Measurements from ENCODE around the gene DHRS13. TPM values are rescaled to one million over a fixed set of nuclear protein-coding genes. Genes with fewer than 3 reads are reported as not detected.
A peak's percentile ranks its signal among the peaks of the same experiment; 100 is the strongest.
"Not testable (repeated sequence)": the region's sequence is repeated elsewhere in the genome, so short reads cannot be mapped to it uniquely, and the experiment has no call there.

Gene DHRS13
- polyA plus RNA-seq, 2 donors = 9.4 to 15.6 TPM

- H3K4me1 ChIP-seq (ENCODE audit: control insufficient read depth in 2 of 2, insufficient read depth in 2 of 2, low read length in 1 of 2) = peaks cover 0 to 3% of the 10 kb centered on the region in 2 donors
- peak overlapping the region; percentile 81 to 98 for H3K4me3 ChIP-seq (ENCODE audit: low read depth in 1 of 2, low read length in 2 of 2)
- H3K36me3 ChIP-seq (ENCODE audit: control insufficient read depth in 2 of 2, insufficient read depth in 2 of 2, low read length in 1 of 2) = peaks cover 5 to 13% of the 10 kb centered on the region in 2 donors
- 13 to 14% methylated on average over 5 of the region's 5 CpGs for WGBS, 2 donors
- peak overlapping the region; percentile 71 to 84 for H3K27ac ChIP-seq (ENCODE audit: low read depth in 2 of 2, low read length in 1 of 2)
- no peaks in the 10 kb centered on the region for H3K27me3 ChIP-seq (ENCODE audit: control insufficient read depth in 1 of 2, insufficient read depth in 2 of 2, low read length in 2 of 2)
- no peaks in the 10 kb centered on the region for H3K9me3 ChIP-seq (ENCODE audit: control insufficient read depth in 2 of 2, insufficient read depth in 1 of 2, low read depth in 1 of 2, low read length in 1 of 2)
These were observed 47.6 kb downstream of the DHRS13 start for GRCh38 chr17:28855336-28855679.

DNA sequence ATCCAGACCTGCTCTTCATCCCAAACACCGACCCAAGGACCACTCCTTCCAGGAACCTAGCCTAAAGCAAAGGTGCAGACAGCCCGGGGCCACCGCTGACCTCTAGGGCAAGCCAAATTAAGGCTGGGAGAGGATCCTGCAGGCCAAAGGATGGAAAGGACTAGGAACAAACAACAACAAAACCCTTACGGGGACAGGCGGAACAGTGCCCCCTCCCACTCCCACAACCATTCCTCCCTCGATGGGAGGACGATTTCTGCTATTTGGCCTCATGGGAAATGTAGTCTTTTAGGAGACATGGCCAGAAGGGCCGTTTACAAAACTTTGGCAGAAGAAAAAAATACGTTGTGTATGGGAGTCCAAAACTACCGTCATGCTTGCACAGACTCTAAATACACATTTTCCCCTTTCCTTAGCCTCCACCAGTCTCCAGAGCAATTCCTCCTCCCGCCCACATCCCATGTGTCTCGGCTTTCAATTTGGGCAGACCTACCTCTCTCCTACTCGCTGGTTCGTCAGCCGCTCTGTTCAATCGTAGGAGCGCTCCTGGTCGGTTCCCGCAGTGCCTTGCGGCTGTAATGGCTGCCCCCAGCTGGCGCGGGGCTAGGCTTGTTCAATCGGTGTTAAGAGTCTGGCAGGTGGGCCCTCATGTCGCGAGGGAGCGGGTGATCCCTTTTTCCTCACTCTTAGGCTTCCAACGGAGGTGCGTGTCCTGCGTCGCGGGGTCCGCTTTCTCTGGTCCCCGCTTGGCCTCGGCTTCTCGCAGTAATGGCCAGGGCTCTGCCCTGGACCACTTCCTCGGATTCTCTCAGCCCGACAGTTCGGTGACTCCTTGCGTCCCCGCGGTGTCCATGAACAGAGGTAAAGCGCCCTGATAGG is 48.2 kb downstream of the DHRS13 start, which contains the start of gene ERAL1:
ERAL1 (plus strand) TSS at position 560 of the 879 bp plus-strand sequence; CDS start at position 579, 19 bp downstream.
- WGBS, 2 donors = 1 to 2% methylated on average over 42 of the region's 42 CpGs
- peak within 1 kb of the TSS; percentile 81 to 98 for H3K4me3 ChIP-seq (ENCODE audit: low read depth in 1 of 2, low read length in 2 of 2)
- peak within 1 kb of the TSS; percentile 71 to 84 for H3K27ac ChIP-seq (ENCODE audit: low read depth in 2 of 2, low read length in 1 of 2)
- H3K9me3 ChIP-seq (ENCODE audit: control insufficient read depth in 2 of 2, insufficient read depth in 1 of 2, low read depth in 1 of 2, low read length in 1 of 2) = no peaks in the 10 kb centered on the region
- no peaks in the 10 kb centered on the region for H3K27me3 ChIP-seq (ENCODE audit: control insufficient read depth in 1 of 2, insufficient read depth in 2 of 2, low read length in 2 of 2)
- H3K36me3 ChIP-seq (ENCODE audit: control insufficient read depth in 2 of 2, insufficient read depth in 2 of 2, low read length in 1 of 2) = peaks cover 4 to 11% of the 10 kb centered on the region in 2 donors
- peaks cover 0 to 3% of the 10 kb centered on the region in 2 donors for H3K4me1 ChIP-seq (ENCODE audit: control insufficient read depth in 2 of 2, insufficient read depth in 2 of 2, low read length in 1 of 2)

DNA sequence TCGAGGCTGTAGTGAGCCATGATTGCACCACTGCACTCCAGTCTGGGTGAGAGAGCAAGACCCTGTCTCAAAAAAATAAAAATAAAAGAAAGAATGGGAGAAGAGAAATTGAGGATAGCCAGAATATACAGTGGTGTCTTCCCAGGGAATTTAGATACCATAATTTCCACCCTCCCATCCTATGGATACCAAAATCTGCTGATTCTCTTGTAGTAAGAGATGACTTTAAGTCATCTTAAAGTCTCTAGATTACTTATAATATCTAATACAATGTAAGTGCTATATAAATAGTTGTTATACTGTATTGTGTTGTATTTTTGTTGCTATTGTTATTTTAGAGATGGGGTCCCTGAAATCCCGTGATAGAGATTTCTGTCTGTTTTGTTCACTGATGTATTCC is 49.6 kb downstream of the DHRS13 start:
- Histone ChIP-seq H3K36me3 (ENCODE audit: control insufficient read depth in 2 of 2, insufficient read depth in 2 of 2, low read length in 1 of 2) (peaks cover 4 to 5% of the 10 kb centered on the region in 2 donors), H3K9me3 (ENCODE audit: control insufficient read depth in 2 of 2, insufficient read depth in 1 of 2, low read depth in 1 of 2, low read length in 1 of 2) (no peaks in the 10 kb centered on the region), H3K27ac (ENCODE audit: low read depth in 2 of 2, low read length in 1 of 2) (no peak overlapping the region), H3K4me1 (ENCODE audit: control insufficient read depth in 2 of 2, insufficient read depth in 2 of 2, low read length in 1 of 2) (peaks cover 0 to 3% of the 10 kb centered on the region in 2 donors), H3K4me3 (ENCODE audit: low read depth in 1 of 2, low read length in 2 of 2) (no peak overlapping the region), H3K27me3 (ENCODE audit: control insufficient read depth in 1 of 2, insufficient read depth in 2 of 2, low read length in 2 of 2) (no peaks in the 10 kb centered on the region)
- WGBS, 2 donors = 89 to 94% methylated on average over 2 of the region's 2 CpGs

DNA sequence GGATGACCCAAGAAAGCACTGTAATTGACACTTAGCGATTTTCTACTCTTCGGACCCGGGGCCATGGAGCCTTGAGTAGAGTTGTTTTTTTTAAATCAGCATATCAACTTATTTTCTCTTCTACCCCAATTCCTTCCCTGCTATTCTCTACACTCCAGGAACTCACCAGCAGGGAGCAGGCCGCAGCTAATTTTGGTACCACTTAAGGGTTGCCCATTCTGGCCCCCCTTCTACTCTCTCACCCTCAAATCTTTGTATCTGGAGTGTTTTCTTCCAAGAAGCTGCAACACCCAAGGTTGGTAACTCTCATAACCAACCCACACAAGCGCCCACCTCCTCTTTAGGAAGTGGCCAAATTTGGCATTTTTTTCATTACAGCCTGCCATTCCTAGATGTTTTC is 53.6 kb downstream of the DHRS13 start:
- H3K4me3 ChIP-seq (ENCODE audit: low read depth in 1 of 2, low read length in 2 of 2) = no peak overlapping the region
- no peak overlapping the region for H3K27ac ChIP-seq (ENCODE audit: low read depth in 2 of 2, low read length in 1 of 2)
- WGBS, 2 donors = 79 to 80% methylated on average over 5 of the region's 5 CpGs

GRCh38 chr17:28848667-28849066 is 54.2 kb downstream of the DHRS13 start:
- not testable (repeated sequence) for H3K4me1 ChIP-seq (ENCODE audit: control insufficient read depth in 2 of 2, insufficient read depth in 2 of 2, low read length in 1 of 2); H3K9me3 ChIP-seq (ENCODE audit: control insufficient read depth in 2 of 2, insufficient read depth in 1 of 2, low read depth in 1 of 2, low read length in 1 of 2); H3K27me3 ChIP-seq (ENCODE audit: control insufficient read depth in 1 of 2, insufficient read depth in 2 of 2, low read length in 2 of 2); H3K36me3 ChIP-seq (ENCODE audit: control insufficient read depth in 2 of 2, insufficient read depth in 2 of 2, low read length in 1 of 2); H3K4me3 ChIP-seq (ENCODE audit: low read depth in 1 of 2, low read length in 2 of 2); H3K27ac ChIP-seq (ENCODE audit: low read depth in 2 of 2, low read length in 1 of 2)
- 86 to 88% methylated on average over 15 of the region's 15 CpGs for WGBS, 2 donors

More for the DNA sequence above, 53.6 kb downstream of the DHRS13 start:
- Histone ChIP-seq H3K9me3 (ENCODE audit: control insufficient read depth in 2 of 2, insufficient read depth in 1 of 2, low read depth in 1 of 2, low read length in 1 of 2) (no peaks in the 10 kb centered on the region), H3K36me3 (ENCODE audit: control insufficient read depth in 2 of 2, insufficient read depth in 2 of 2, low read length in 1 of 2) (no peaks in the 10 kb centered on the region), H3K27me3 (ENCODE audit: control insufficient read depth in 1 of 2, insufficient read depth in 2 of 2, low read length in 2 of 2) (no peaks in the 10 kb centered on the region), H3K4me1 (ENCODE audit: control insufficient read depth in 2 of 2, insufficient read depth in 2 of 2, low read length in 1 of 2) (peaks cover 0 to 2% of the 10 kb centered on the region in 2 donors)

Other genes with a start within 250 kb of the DHRS13 start
- gene SDF2, start 241.2 kb downstream of the DHRS13 start, polyA plus RNA-seq = 10 to 100 TPM; 20.7 to 40.6 TPM
- 10 to 100 TPM; 21.4 to 29.2 TPM for gene SUPT6H, start 240.9 kb downstream of the DHRS13 start, polyA plus RNA-seq
- gene PROCA1, start 191.2 kb downstream of the DHRS13 start, polyA plus RNA-seq = 1 to 10 TPM in 1 of 2 donors, under 1 TPM in 1; 0.59 to 2.0 TPM
- gene RAB34, start 185.2 kb downstream of the DHRS13 start, polyA plus RNA-seq = 10 to 100 TPM; 31.5 to 42.2 TPM
- 1,000 to 10,000 TPM in 1 of 2 donors, 100 to 1,000 TPM in 1; 745 to 1,436 TPM for gene RPL23A, start 183.1 kb downstream of the DHRS13 start, polyA plus RNA-seq
- gene TLCD1, start 176.8 kb downstream of the DHRS13 start, polyA plus RNA-seq = 10 to 100 TPM; 12.5 to 16.9 TPM
- 1 to 10 TPM; 2.6 to 5.3 TPM for gene NEK8, start 174.3 kb downstream of the DHRS13 start, polyA plus RNA-seq
- gene TRAF4, start 159.1 kb downstream of the DHRS13 start, polyA plus RNA-seq = 10 to 100 TPM; 30.0 to 34.6 TPM
- gene FAM222B, start 60.3 kb downstream of the DHRS13 start, polyA plus RNA-seq = 1 to 10 TPM; 5.6 to 7.3 TPM
- gene ERAL1, start 48.1 kb downstream of the DHRS13 start, polyA plus RNA-seq = 10 to 100 TPM; 24.0 to 32.4 TPM
- 10 to 100 TPM; 33.0 to 52.3 TPM for gene FLOT2, start 5.3 kb downstream of the DHRS13 start, polyA plus RNA-seq
- gene PHF12, start 48.4 kb upstream of the DHRS13 start, polyA plus RNA-seq = 1 to 10 TPM; 8.6 to 9.1 TPM
- not detected for gene SEZ6, start 103.0 kb upstream of the DHRS13 start, polyA plus RNA-seq
- under 1 TPM; 0.41 to 0.48 TPM for gene PIPOX, start 140.1 kb upstream of the DHRS13 start, polyA plus RNA-seq

Measured in esophagus (tissue), 2 donors.